ENCODE measurements around the gene ARPP21.
"Not testable (repeated sequence)": the region's sequence is repeated elsewhere in the genome, so short reads cannot be mapped to it uniquely, and the experiment has no call there.

The ARPP21 gene

GRCh38 chr3:35639254-35640186 is at the start of gene ARPP21:
TSS of gene ARPP21 (plus strand) at chr3:35639525. CDS start at chr3:35681752, 42,227 bp downstream.
- no peak for DNase-seq (ENCODE audit: low read depth)

GRCh38 chr3:35592589-35593295 is 46.6 kb upstream of the ARPP21 start:
- DNase-seq (ENCODE audit: low read depth): no peak

- no peak for DNase-seq (ENCODE audit: low read depth)
Observed at GRCh38 chr3:35594739-35595138, 44.6 kb upstream of the ARPP21 start.

- no peak for DNase-seq (ENCODE audit: low read depth)
Observed at GRCh38 chr3:35596335-35596995, 42.9 kb upstream of the ARPP21 start.

GRCh38 chr3:35597490-35597889 is 41.8 kb upstream of the ARPP21 start:
- DNase-seq (ENCODE audit: low read depth): no peak

- no peak for DNase-seq (ENCODE audit: low read depth)
Observed at GRCh38 chr3:35598804-35599203, 40.5 kb upstream of the ARPP21 start.

GRCh38 chr3:35601959-35602358 is 37.4 kb upstream of the ARPP21 start:
- no peak for DNase-seq (ENCODE audit: low read depth)

GRCh38 chr3:35602395-35602936 is 36.9 kb upstream of the ARPP21 start:
- DNase-seq (ENCODE audit: low read depth): no peak

- DNase-seq (ENCODE audit: low read depth): no peak
Observed at GRCh38 chr3:35616346-35616745, 23.0 kb upstream of the ARPP21 start.

GRCh38 chr3:35617370-35617769 is 22.0 kb upstream of the ARPP21 start:
- no peak for DNase-seq (ENCODE audit: low read depth)

GRCh38 chr3:35620238-35620637 is 19.1 kb upstream of the ARPP21 start:
- DNase-seq (ENCODE audit: low read depth): not testable (repeated sequence)

- DNase-seq (ENCODE audit: low read depth): no peak
Observed at GRCh38 chr3:35624698-35625097, 14.6 kb upstream of the ARPP21 start.

GRCh38 chr3:35633332-35634124 is 5.8 kb upstream of the ARPP21 start:
- no peak for DNase-seq (ENCODE audit: low read depth)

GRCh38 chr3:35635407-35635806 is 3.9 kb upstream of the ARPP21 start:
- DNase-seq (ENCODE audit: low read depth): no peak

GRCh38 chr3:35635926-35636683 is 3.2 kb upstream of the ARPP21 start:
- DNase-seq (ENCODE audit: low read depth): no peak

GRCh38 chr3:35638251-35638979 is 910 bp upstream of the ARPP21 start:
- DNase-seq (ENCODE audit: low read depth): no peak

- DNase-seq (ENCODE audit: low read depth): no peak
Observed at GRCh38 chr3:35638980-35639253, 408 bp upstream of the ARPP21 start.

- no peak for DNase-seq (ENCODE audit: low read depth)
Observed at GRCh38 chr3:35640190-35641165, 1.2 kb downstream of the ARPP21 start.

- no peak for DNase-seq (ENCODE audit: low read depth)
Observed at GRCh38 chr3:35641331-35641730, 2.0 kb downstream of the ARPP21 start.

Measured in stromal cell of bone marrow (primary cell).